Gastroesophageal sphincter (tissue), 3 donors: ENCODE data around the gene REV1.
"Not testable (repeated sequence)": the region's sequence is repeated elsewhere in the genome, so short reads cannot be mapped to it uniquely, and the experiment has no call there.

ENCODE experiments used
- POLR2A ChIP-seq, 2 donors: fragments of 450-650 bp; IDR thresholded peaks; one replicate each; pipeline ENCODE4 v1.6.1; 2017; ENCODE audit warnings: antibody characterized with exemption in 2 of 2, mild to moderate bottlenecking in 2 of 2, moderate library complexity in 1 of 2
- POLR2AphosphoS5 ChIP-seq: sonication (generic); formaldehyde crosslinking; IDR thresholded peaks from one replicate; pipeline ENCODE4 v1.6.1; 2017; ENCODE audit warnings: antibody characterized with exemption
- TF ChIP-seq, protein P1 (sequence below), 4 experiments: fragments of 200-600 bp in 2 of 4; fragments of 450-650 bp in 2 of 4; sonication (generic) in 1 of 4; IDR thresholded peaks; one replicate each; pipeline ENCODE4 v1.5.1; 2017 to 2019; ENCODE audit warnings: antibody characterized with exemption in 4 of 4, mild to moderate bottlenecking in 2 of 4, moderate library complexity in 2 of 4

DNA sequence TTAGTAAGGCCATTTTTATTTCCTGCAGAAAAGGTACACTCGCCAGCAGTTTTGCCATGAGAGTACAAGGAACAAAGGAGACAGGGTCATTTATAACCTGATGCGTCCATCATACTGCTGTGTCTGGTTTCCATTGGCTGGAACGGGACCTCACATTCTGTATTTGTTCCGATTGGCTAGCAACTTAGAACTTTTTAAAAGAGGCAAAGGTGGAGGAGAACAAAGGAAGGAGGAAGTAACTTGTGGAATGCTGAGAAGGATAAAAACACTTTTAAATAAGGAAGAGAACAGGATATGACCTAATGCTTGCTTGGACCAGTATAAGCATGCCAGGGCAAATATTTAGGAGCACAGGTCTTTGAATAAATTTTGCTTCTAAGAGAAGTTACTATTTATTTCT, 14.7 kb downstream of the REV1 start:
- not testable (repeated sequence) for TF ChIP-seq POLR2AphosphoS5; POLR2A (IDR thresholded peaks at IDR 0.05)
- TF ChIP-seq, protein P1, sequence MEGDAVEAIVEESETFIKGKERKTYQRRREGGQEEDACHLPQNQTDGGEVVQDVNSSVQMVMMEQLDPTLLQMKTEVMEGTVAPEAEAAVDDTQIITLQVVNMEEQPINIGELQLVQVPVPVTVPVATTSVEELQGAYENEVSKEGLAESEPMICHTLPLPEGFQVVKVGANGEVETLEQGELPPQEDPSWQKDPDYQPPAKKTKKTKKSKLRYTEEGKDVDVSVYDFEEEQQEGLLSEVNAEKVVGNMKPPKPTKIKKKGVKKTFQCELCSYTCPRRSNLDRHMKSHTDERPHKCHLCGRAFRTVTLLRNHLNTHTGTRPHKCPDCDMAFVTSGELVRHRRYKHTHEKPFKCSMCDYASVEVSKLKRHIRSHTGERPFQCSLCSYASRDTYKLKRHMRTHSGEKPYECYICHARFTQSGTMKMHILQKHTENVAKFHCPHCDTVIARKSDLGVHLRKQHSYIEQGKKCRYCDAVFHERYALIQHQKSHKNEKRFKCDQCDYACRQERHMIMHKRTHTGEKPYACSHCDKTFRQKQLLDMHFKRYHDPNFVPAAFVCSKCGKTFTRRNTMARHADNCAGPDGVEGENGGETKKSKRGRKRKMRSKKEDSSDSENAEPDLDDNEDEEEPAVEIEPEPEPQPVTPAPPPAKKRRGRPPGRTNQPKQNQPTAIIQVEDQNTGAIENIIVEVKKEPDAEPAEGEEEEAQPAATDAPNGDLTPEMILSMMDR (IDR thresholded peaks at IDR 0.05), result not testable (repeated sequence)
